ENCODE results near the gene BATF3. TPM values are rescaled to one million over a fixed set of nuclear protein-coding genes. Genes with fewer than 3 reads are reported as not detected.

Gene BATF3
- total RNA-seq, 4 donors from 2014 or later: 0.83 to 2.3 (median 0.91) TPM; not detected in 1

DNA sequence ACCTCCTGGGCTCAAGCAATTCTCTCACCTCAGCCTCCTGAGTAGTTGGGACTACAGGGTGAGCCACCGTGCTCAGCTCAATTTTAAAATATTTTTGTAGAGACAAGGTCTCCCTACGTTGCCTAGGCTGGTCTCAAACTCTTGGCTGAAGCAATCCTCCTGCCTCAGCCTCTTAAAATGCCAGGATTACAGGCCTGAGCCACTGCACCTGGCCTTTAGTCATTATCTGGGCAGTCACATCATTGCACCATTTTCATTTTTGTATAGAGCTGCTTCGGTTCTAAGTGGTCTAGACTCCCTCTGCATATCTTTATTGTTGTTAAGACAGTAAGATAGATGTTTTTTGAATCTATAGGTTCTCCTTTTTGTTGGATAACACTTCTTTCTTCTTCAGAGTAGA is 51.2 kb downstream of the BATF3 start:
- Histone ChIP-seq H3K4me3 (no peak overlapping the region), H3K27ac (no peak overlapping the region), H3K36me3 (no peaks in the 10 kb centered on the region), H3K4me1 (no peaks in the 10 kb centered on the region), H3K27me3 (no peaks in the 10 kb centered on the region), H3K9me3 (no peaks in the 10 kb centered on the region)
- intact Hi-C loops (cut with DNase I): no loop called here
- TF ChIP-seq POLR2A (IDR thresholded peaks at IDR 0.05): no peak
- TF ChIP-seq, protein P1, sequence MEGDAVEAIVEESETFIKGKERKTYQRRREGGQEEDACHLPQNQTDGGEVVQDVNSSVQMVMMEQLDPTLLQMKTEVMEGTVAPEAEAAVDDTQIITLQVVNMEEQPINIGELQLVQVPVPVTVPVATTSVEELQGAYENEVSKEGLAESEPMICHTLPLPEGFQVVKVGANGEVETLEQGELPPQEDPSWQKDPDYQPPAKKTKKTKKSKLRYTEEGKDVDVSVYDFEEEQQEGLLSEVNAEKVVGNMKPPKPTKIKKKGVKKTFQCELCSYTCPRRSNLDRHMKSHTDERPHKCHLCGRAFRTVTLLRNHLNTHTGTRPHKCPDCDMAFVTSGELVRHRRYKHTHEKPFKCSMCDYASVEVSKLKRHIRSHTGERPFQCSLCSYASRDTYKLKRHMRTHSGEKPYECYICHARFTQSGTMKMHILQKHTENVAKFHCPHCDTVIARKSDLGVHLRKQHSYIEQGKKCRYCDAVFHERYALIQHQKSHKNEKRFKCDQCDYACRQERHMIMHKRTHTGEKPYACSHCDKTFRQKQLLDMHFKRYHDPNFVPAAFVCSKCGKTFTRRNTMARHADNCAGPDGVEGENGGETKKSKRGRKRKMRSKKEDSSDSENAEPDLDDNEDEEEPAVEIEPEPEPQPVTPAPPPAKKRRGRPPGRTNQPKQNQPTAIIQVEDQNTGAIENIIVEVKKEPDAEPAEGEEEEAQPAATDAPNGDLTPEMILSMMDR (IDR thresholded peaks at IDR 0.05): no peak
- 83% methylated on average over 3 of the region's 3 CpGs for WGBS, 2 donors
- DNase-seq: no peak

DNA sequence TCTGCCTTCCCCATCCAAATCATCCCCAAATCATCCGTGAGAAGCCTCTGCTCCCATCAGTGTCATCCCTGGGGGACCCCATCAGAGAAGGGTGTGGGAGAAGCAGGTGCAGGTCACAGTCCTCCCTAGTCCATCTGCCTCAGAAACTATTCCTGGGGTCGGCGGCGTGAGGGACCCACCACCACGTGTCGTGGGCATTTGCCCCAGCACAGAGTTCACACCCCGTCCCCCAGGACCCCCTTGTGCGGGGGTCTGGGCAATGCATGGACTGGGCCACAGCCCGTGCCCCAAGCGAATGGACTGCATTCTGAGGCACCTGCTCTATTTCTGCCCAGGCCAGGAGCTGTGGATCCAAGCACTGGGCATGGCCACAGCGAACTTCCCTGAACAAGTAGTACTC is 52.6 kb downstream of the BATF3 start:
- Histone ChIP-seq H3K27me3 (no peaks in the 10 kb centered on the region), H3K9me3 (no peaks in the 10 kb centered on the region), H3K27ac (no peak overlapping the region), H3K4me1 (no peaks in the 10 kb centered on the region), H3K36me3 (no peaks in the 10 kb centered on the region), H3K4me3 (no peak overlapping the region)
- 86 to 94% methylated on average over 2 to 7 of the region's 11 CpGs for WGBS, 2 donors
- intact Hi-C loops (cut with DNase I): no loop called here
- no peak for DNase-seq
- TF ChIP-seq POLR2A (IDR thresholded peaks at IDR 0.05): no peak
- TF ChIP-seq, protein P1 (IDR thresholded peaks at IDR 0.05): no peak

DNA sequence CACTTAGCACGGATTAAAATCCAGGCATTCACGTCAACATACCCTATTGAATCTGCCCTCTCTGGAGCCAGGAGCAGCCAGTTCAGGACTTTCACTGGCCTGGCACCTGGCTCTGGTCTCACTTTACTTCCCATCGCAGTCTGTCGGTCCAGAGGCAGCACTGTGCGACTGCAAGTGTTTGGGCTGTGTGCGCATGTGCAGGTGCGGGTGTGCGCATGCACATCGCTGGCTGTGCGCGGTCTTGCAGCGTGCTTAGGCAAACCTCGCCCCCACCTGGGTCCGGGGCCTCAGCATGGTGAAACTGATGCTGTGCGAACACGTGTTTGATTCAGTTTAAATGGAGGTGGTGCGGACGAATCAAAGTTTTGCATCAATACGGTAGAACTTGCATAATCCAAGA is 53.1 kb downstream of the BATF3 start:
- intact Hi-C loops (cut with DNase I): no loop called here
- H3K9me3 ChIP-seq: no peaks in the 10 kb centered on the region
- no peaks in the 10 kb centered on the region for H3K36me3 ChIP-seq
- H3K27me3 ChIP-seq: no peaks in the 10 kb centered on the region
- H3K4me3 ChIP-seq: no peak overlapping the region
- no peak for TF ChIP-seq POLR2A (IDR thresholded peaks at IDR 0.05)
- TF ChIP-seq, protein P1 (IDR thresholded peaks at IDR 0.05): no peak
- H3K4me1 ChIP-seq: no peaks in the 10 kb centered on the region
- DNase-seq: no peak
- WGBS, 2 donors: 91 to 95% methylated on average over 13 to 19 of the region's 19 CpGs
- H3K27ac ChIP-seq: no peak overlapping the region

DNA sequence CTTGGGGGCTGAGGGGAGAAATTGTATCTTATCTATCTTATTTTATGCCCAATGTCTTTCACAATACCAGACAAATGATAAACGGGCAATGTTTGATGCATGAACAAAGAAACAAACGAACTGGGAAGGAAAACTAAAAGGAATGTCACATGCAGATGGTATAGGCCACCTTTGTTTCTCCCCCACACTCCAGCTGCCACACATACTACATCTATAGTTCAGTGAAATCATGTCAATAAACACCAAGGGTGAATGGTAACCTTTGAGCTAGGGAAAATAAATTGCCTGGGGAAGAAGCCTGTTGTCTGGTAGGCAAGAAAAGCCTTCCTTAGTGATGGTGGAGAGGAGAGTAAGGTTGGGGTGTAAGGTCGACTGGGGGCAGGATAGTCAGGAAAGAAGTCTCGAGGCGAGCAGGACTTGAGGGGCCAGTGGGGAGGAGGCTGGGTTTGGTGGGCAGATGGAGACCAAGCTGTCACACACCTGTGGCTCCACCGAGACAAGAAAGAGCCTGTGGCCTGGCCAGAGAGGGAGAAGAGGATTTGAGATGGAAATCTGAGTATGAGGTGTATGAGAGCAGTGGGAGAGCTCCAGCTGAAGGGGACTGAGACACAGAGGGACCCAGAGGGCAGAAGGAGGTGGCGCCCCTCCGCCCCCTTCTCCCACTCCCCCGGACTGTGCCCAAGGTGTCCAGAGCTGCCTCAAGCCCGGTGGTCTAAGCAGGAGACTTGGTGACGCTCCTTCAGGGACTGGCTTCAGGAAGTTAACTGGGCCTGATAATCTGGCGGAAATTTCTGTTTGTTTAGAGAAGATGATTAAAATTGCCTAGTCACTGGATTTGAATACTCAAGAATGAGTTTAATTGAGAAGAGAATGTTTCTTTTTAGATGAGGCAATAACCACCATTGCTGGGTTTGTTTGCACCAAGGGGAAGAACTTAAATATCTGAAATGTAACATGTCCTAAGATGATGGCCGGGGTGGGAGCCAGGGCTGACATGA is 53.8 kb downstream of the BATF3 start:
- Histone ChIP-seq H3K27me3 (no peaks in the 10 kb centered on the region), H3K4me3 (no peak overlapping the region), H3K9me3 (no peaks in the 10 kb centered on the region), H3K27ac (no peak overlapping the region), H3K36me3 (no peaks in the 10 kb centered on the region), H3K4me1 (no peaks in the 10 kb centered on the region)
- WGBS, 2 donors: 79% methylated on average over 13 of the region's 13 CpGs
- no peak for DNase-seq
- TF ChIP-seq, protein P1 (IDR thresholded peaks at IDR 0.05): no peak
- no peak for TF ChIP-seq POLR2A (IDR thresholded peaks at IDR 0.05)
- intact Hi-C loops (cut with DNase I): no loop called here

DNA sequence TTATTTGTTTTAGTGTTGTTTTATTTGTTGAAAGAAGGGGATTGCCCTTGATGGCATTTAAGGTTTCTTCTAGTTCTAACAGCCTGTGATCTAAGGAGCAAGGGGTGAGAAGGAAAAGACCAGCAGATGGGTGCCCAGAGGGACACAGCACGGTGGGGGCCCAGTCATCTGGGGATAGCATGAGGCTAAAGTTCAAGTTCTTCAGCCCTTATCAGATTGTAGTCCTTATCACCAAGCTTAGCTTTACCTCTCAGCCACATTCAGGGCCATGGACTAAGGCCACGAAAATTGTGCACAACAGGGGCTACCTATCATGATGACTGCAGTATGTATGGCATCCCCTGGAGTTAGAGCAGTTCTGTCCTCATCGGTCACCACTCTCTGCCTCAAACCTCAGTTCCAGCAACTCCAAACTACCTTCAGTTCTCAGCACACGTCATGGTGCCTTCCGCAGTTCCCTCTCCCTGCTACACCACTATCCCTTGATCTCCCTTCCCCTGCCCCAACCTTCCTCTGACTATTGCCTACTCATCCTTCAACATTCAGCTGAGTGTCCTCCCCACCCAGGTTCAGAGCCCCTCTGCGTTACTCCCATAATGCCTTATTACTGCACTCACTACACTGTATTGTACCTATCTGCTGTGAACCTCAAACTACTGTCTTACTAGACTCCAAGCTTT is 54.6 kb downstream of the BATF3 start:
- 83 to 89% methylated on average over 6 of the region's 6 CpGs for WGBS, 2 donors
- Histone ChIP-seq H3K9me3 (no peaks in the 10 kb centered on the region), H3K4me3 (no peak overlapping the region), H3K27ac (no peak overlapping the region), H3K27me3 (no peaks in the 10 kb centered on the region), H3K36me3 (no peaks in the 10 kb centered on the region), H3K4me1 (no peaks in the 10 kb centered on the region)
- TF ChIP-seq, protein P1 (IDR thresholded peaks at IDR 0.05): no peak
- TF ChIP-seq POLR2A (IDR thresholded peaks at IDR 0.05): no peak
- intact Hi-C loops (cut with DNase I): no loop called here
- no peak for DNase-seq
